DOHH2 (cell line): ENCODE measurements around the gene CD164.

Experiments
- H3F3A ChIP-seq: fragments of 200-600 bp; sonication (generic), shearing (Covaris generic); 2 replicates; pipeline ENCODE4 v1.6.0; 2016; ENCODE audit warnings: antibody characterized with exemption, mild to moderate bottlenecking; ENCODE audit not compliant: control insufficient read depth, insufficient read depth
- H3K27ac ChIP-seq: fragments of 200-600 bp; sonication (generic); 2 replicates; pipeline ENCODE4 v1.5.1; 2014; ENCODE audit warnings: low read depth, mild to moderate bottlenecking, low read length, moderate library complexity
- H3K27me3 ChIP-seq: fragments of 200-600 bp; sonication (generic); 2 replicates; pipeline ENCODE4 v1.6.1; 2014; ENCODE audit warnings: mild to moderate bottlenecking, low read length, mixed read lengths; ENCODE audit not compliant: control insufficient read depth
- H3K36me3 ChIP-seq: fragments of 200-600 bp; sonication (generic); 2 replicates; pipeline ENCODE4 v1.6.1; 2014; ENCODE audit warnings: mild to moderate bottlenecking, low read length, moderate library complexity, mixed read lengths; ENCODE audit not compliant: control insufficient read depth
- H3K4me1 ChIP-seq: fragments of 200-600 bp; sonication (generic); 2 replicates; pipeline ENCODE4 v1.6.1; 2014; ENCODE audit warnings: mild to moderate bottlenecking, low read length, mixed read lengths; ENCODE audit not compliant: control insufficient read depth
- H3K4me2 ChIP-seq: fragments of 200-600 bp; sonication (generic); 2 replicates; pipeline ENCODE4 v1.6.0; 2014; ENCODE audit warnings: mild to moderate bottlenecking, low read length, moderate library complexity
- H3K4me3 ChIP-seq: fragments of 200-600 bp; sonication (generic); 2 replicates; pipeline ENCODE4 v1.5.1; 2014; ENCODE audit warnings: mild to moderate bottlenecking, low read length, mixed read lengths
- H3K79me2 ChIP-seq: fragments of 200-600 bp; sonication (generic); 2 replicates; pipeline ENCODE4 v1.6.1; 2014; ENCODE audit warnings: mild to moderate bottlenecking, low read length, mixed read lengths; ENCODE audit not compliant: control insufficient read depth
- H3K9me2 ChIP-seq: fragments of 200-600 bp; sonication (generic); replicated peaks from 2 replicates; pipeline ENCODE4 v1.6.1; 2014; ENCODE audit warnings: mild to moderate bottlenecking, low read length, mixed read lengths; ENCODE audit not compliant: control insufficient read depth
- H3K9me3 ChIP-seq: fragments of 200-600 bp; sonication (generic); 2 replicates; pipeline ENCODE4 v1.6.1; 2014; ENCODE audit warnings: antibody characterized with exemption, low read length, mixed read lengths; ENCODE audit not compliant: control insufficient read depth, insufficient read depth
- H4K20me1 ChIP-seq: fragments of 200-600 bp; sonication (generic); 2 replicates; pipeline ENCODE4 v1.6.0; 2014; ENCODE audit warnings: low read depth, mild to moderate bottlenecking, antibody characterized with exemption, low read length, moderate library complexity; ENCODE audit not compliant: control insufficient read depth, insufficient read depth
- EZH2phosphoT487 ChIP-seq: fragments of 200-600 bp; sonication (generic); IDR thresholded peaks from 2 replicates; pipeline ENCODE4 v1.6.1; 2017; ENCODE audit warnings: borderline replicate concordance, mild to moderate bottlenecking, antibody characterized with exemption, low read length, moderate library complexity, mixed read lengths
- TF ChIP-seq, protein P1 (sequence below): fragments of 200-600 bp; sonication (generic); IDR thresholded peaks from one replicate; pipeline ENCODE4 v1.5.1; 2014; ENCODE audit warnings: antibody characterized with exemption, mild to moderate bottlenecking, low read depth, low read length; ENCODE audit not compliant: poor library complexity, severe bottlenecking

CD164 gene

DNA sequence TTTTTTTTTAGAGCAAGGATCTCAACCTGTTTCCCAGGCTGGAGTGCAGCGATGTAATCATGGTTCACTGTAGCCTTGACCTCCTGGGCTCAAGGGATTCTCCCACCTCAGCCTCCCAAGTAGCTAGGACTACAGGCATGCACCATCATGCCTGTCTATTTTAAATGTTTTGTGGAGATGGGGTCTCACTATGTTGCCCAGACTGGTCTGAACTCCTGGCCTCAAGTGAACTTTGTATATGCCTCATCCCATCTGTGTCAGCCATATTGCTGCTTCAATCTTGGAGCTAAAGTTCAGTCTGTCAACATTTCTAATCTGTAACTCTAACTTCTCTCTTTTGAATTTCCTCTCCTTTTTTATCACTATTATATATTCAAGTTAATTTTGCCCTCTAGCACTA lies 54.3 kb downstream of the CD164 start:
- H3K4me2 ChIP-seq, result no peak overlapping the region
- no peak overlapping the region for H3K27ac ChIP-seq
- no peaks in the 10 kb centered on the region for H3K79me2 ChIP-seq
- peaks cover 10% of the 10 kb centered on the region for H3K4me1 ChIP-seq
- H4K20me1 ChIP-seq, result no peaks in the 10 kb centered on the region
- H3K27me3 ChIP-seq, result peaks cover 20% of the 10 kb centered on the region
- H3K4me3 ChIP-seq, result no peak overlapping the region
- TF ChIP-seq, protein P1, sequence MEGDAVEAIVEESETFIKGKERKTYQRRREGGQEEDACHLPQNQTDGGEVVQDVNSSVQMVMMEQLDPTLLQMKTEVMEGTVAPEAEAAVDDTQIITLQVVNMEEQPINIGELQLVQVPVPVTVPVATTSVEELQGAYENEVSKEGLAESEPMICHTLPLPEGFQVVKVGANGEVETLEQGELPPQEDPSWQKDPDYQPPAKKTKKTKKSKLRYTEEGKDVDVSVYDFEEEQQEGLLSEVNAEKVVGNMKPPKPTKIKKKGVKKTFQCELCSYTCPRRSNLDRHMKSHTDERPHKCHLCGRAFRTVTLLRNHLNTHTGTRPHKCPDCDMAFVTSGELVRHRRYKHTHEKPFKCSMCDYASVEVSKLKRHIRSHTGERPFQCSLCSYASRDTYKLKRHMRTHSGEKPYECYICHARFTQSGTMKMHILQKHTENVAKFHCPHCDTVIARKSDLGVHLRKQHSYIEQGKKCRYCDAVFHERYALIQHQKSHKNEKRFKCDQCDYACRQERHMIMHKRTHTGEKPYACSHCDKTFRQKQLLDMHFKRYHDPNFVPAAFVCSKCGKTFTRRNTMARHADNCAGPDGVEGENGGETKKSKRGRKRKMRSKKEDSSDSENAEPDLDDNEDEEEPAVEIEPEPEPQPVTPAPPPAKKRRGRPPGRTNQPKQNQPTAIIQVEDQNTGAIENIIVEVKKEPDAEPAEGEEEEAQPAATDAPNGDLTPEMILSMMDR, result no peak
- no peak for TF ChIP-seq EZH2phosphoT487
- H3F3A ChIP-seq, result no peaks in the 10 kb centered on the region
- H3K36me3 ChIP-seq, result no peaks in the 10 kb centered on the region
- H3K9me2 ChIP-seq, result no peaks in the 10 kb centered on the region
- no peaks in the 10 kb centered on the region; the same call in 1 of the 2 replicates for H3K9me3 ChIP-seq

DNA sequence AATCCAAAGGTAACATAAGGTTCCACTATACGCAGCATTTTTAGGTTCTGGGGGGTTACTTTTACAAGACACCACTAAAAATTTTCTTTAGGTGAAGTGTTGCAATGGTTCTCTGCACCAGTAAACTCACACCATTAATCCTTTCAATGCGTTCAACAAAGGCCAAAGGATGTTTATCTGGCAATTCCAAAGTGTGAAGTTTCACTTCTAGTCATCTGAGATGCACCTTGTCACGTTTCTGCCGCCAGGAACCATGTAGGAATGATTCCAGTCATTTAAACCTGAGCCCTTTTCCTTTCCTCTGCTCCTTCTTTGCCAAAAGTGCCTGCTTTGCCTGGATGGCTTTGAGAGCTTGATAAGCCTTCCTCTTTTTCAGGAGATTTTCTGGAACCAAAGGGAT lies 54.8 kb downstream of the CD164 start:
- Histone ChIP-seq H3K4me2 (no peak overlapping the region), H3K9me2 (no peaks in the 10 kb centered on the region), H3F3A (no peaks in the 10 kb centered on the region; the same call in 1 of the 2 replicates), H3K79me2 (no peaks in the 10 kb centered on the region), H4K20me1 (no peaks in the 10 kb centered on the region), H3K27me3 (peaks cover 20% of the 10 kb centered on the region), H3K4me3 (no peak overlapping the region), H3K27ac (no peak overlapping the region), H3K4me1 (peaks cover 14% of the 10 kb centered on the region), H3K9me3 (no peaks in the 10 kb centered on the region), H3K36me3 (no peaks in the 10 kb centered on the region)
- TF ChIP-seq EZH2phosphoT487, result no peak
- TF ChIP-seq, protein P1, result no peak

DNA sequence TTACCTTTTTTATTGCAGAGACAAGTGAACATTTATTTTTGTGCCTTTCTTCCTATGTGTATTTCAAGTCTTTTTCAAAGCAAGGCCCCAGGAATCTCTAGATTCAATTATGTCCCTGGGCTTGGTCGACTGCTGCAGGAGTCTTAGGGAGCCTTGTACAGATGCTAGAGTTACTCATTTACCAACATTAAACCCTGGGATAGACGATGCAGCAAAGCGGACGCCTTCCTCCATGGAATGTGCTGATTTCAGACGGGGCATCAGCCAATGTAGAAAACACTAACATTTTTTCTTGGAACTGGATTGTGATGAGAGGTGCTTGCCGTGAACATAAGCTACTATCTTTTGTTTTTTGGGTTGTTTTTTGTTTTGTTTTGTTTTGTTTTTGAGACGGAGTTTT lies 55.9 kb downstream of the CD164 start:
- TF ChIP-seq, protein P1, result no peak
- no peak for TF ChIP-seq EZH2phosphoT487
- Histone ChIP-seq H3K4me2 (no peak overlapping the region), H3F3A (no peaks in the 10 kb centered on the region; the same call in 1 of the 2 replicates)

DNA sequence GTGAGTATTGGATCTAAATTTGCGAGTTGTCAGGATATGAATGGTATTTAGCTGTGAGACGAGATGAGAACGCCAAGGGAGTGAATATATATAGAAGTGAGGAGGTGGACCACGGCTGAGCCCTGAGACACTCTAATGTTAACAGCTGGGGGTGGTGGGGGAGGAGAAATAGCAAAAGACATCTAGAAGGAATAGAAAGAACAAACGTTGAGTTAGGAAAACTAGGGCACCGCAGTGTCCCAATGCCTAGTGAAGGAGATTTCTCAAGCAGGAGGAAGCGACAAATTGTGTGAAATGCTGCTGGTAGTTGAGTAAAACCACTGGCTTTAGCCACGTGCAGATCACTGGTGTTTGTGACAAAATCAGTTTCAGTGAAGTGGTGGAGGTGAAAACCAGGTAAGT lies 56.9 kb downstream of the CD164 start:
- Histone ChIP-seq H3K9me2 (no peaks in the 10 kb centered on the region), H4K20me1 (no peaks in the 10 kb centered on the region), H3K4me1 (peaks cover 14% of the 10 kb centered on the region), H3K4me3 (no peak overlapping the region), H3K4me2 (no peak overlapping the region), H3K27ac (no peak overlapping the region), H3K79me2 (no peaks in the 10 kb centered on the region), H3K27me3 (peaks cover 28% of the 10 kb centered on the region), H3K9me3 (no peaks in the 10 kb centered on the region), H3K36me3 (no peaks in the 10 kb centered on the region), H3F3A (no peaks in the 10 kb centered on the region; the same call in 1 of the 2 replicates)
- TF ChIP-seq, protein P1, result no peak
- TF ChIP-seq EZH2phosphoT487, result no peak

More for the DNA sequence above, 55.9 kb downstream of the CD164 start:
- no peaks in the 10 kb centered on the region for H3K9me2 ChIP-seq
- H3K27ac ChIP-seq, result no peak overlapping the region
- H3K9me3 ChIP-seq, result no peaks in the 10 kb centered on the region
- peaks cover 14% of the 10 kb centered on the region for H3K4me1 ChIP-seq
- H3K27me3 ChIP-seq, result peaks cover 22% of the 10 kb centered on the region
- H3K36me3 ChIP-seq, result no peaks in the 10 kb centered on the region
- H3K79me2 ChIP-seq, result no peaks in the 10 kb centered on the region
- no peak overlapping the region for H3K4me3 ChIP-seq
- H4K20me1 ChIP-seq, result no peaks in the 10 kb centered on the region
